ENCODE results near the gene ZBED4.

DNA sequence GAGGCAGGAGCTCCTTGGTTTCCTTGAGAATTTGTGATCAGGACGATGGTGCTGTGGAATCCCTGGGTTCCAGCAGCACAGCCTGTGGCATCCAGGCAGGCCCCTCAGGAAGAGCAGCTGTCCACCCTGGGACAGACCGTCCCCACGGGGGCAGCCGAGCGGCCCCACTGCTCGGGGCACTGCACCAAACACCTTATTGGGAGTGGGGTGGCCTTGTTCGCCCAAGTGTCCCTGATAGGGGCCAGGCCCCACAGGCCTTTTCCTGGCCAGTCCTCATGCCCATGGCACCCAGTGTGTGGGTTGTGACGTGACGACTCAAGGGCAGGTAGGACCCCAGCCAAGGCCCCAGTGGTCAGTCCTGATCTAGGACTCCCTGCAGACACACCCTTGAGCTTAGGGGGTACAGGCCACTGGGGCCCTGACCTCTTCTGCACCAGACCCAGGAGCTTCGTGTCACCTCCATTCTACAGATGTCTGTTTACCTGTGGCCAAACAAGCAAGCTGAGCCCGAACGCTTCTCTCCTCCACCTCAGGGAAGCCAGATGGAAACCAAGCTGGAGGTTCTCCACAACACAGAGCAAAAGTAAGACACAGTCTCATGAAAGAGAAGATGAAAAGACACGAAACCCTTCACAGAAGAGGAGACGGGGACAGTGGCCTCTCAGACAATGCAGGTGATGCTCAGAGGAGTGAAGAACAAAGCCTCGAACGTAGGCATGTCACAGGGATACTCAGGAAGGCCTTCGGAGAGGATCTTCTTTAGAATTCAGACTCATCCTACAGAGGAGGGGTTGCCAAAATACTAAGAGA is 24.4 kb upstream of the ZBED4 start:
- TF ChIP-seq CTCF (IDR thresholded peaks at IDR 0.05) (no peak), POLR2A (IDR thresholded peaks at IDR 0.05) (no peak)

All from adrenal gland (tissue), 5 donors.